ENCODE results near the gene GLIS1.

DNA sequence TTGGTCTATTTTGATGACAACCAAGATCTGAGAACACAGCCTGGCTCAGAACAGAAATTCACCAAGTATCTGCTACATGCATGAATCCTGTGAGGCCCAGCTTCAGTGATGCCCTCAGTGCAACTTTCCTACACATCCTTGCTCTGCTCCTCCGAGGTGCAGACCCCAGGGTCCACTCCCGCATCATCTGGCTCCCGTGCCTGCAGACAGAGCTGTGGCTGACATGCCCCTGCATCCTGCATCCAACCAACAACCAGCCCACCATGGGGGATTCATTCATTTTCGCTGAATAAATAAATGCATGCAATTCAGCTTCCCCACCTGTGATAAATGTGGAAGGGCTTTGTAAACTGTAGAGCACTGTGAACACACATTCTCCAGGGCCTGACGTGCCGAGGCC, 112.3 kb downstream of the GLIS1 start:
- no peak for TF ChIP-seq EZH2 (IDR thresholded peaks at IDR 0.05; ENCODE audit: borderline replicate concordance, low read depth, low read length, severe bottlenecking)
- TF ChIP-seq, protein P1, sequence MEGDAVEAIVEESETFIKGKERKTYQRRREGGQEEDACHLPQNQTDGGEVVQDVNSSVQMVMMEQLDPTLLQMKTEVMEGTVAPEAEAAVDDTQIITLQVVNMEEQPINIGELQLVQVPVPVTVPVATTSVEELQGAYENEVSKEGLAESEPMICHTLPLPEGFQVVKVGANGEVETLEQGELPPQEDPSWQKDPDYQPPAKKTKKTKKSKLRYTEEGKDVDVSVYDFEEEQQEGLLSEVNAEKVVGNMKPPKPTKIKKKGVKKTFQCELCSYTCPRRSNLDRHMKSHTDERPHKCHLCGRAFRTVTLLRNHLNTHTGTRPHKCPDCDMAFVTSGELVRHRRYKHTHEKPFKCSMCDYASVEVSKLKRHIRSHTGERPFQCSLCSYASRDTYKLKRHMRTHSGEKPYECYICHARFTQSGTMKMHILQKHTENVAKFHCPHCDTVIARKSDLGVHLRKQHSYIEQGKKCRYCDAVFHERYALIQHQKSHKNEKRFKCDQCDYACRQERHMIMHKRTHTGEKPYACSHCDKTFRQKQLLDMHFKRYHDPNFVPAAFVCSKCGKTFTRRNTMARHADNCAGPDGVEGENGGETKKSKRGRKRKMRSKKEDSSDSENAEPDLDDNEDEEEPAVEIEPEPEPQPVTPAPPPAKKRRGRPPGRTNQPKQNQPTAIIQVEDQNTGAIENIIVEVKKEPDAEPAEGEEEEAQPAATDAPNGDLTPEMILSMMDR (IDR thresholded peaks at IDR 0.05; ENCODE audit: extremely low read depth in 1 of 2, insufficient read depth in 1 of 2, low read depth in 1 of 2, low read length in 2 of 2) = no peak
- TF ChIP-seq POLR2A (IDR thresholded peaks at IDR 0.05; ENCODE audit: low read depth, low read length) = no peak
- TF ChIP-seq JUN (IDR thresholded peaks at IDR 0.05; ENCODE audit: borderline replicate concordance, insufficient read depth, insufficient read length, low read depth) = no peak
- no peak for TF ChIP-seq POLR2AphosphoS5 (IDR thresholded peaks at IDR 0.05; ENCODE audit: insufficient read depth, low read depth, low read length)
- TF ChIP-seq FOS (IDR thresholded peaks at IDR 0.05; ENCODE audit: borderline replicate concordance, insufficient read depth, low read length) = no peak
- TF ChIP-seq MAX (IDR thresholded peaks at IDR 0.05; ENCODE audit: insufficient read depth, insufficient read length) = no peak
